ENCODE results near the gene CCDC187. TPM values are rescaled to one million over a fixed set of nuclear protein-coding genes. Genes with fewer than 3 reads are reported as not detected.

CCDC187 gene
- total RNA-seq, 1 donor from 2014 or later = 0.69 TPM

DNA sequence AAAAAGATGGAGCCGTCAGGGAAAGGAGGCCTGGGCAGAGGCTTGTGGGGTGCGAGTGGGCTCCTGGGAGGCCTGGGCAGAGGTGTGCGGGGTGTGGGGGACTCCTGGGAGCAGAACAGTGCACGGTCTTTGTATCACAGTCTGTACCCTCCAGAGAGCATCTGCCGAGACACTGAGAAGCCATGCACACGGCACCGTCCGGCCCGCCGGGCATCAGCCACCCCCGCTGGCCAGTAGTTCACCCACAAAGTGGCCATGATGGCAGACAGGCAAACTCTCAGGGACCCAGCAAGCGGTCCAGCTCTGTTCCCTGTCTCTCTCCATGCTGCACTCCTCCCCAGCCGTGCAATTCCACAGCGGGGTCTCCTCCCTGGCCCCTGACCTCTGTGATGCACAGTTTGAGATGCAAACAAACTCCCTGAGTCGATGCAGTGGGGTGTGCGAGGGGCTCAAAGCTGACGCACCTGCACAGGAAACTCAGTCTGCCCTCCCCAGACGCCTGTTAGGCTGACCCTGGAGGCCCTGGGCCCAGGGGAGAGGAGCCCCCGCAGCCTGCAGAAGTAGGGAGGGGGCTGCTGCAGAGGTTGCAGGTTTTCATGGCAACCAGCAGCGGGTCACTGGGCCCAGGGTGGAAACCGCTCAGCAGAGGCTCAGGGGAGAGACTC, 14.3 kb upstream of the CCDC187 start:
- POLR2A ChIA-PET = no interaction called here
- CTCF ChIA-PET = no interaction called here

DNA sequence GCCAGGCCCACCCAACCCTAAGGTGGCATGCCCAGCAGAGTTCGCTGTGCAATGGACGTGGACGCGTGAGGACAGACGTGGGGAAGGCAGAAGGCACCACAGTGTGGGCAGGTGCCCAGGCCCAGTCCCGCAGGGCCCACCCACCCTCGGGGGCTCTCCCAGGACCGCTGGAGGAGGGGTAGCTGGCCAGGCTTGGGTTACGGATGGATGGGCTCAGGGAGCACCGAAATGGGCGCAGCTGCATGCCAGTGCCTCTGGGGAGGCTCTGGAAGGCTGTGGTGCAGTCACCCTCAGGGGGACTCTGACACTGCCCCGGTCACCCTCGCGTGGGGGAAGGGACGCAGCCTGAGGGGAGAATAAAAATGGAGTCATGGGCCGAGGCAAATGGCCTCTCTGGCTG, 13.8 kb upstream of the CCDC187 start:
- no peak overlapping the region for H3K4me3 Mint-ChIP-seq
- H3K36me3 Mint-ChIP-seq (ENCODE audit: low read depth) = no peaks in the 10 kb centered on the region
- intact Hi-C loops (cut with micrococcal nuclease) = no loop called here
- ChIA-PET CTCF (no interaction called here), POLR2A (no interaction called here)
- DNase-seq (no peak), ATAC-seq (ENCODE audit: low read depth) (no peak)
- H3K9me3 Mint-ChIP-seq = peaks cover 7% of the 10 kb centered on the region
- peaks cover 11% of the 10 kb centered on the region for H3K4me1 Mint-ChIP-seq
- no peak overlapping the region for H3K27ac Mint-ChIP-seq
- peaks cover 4% of the 10 kb centered on the region for H3K27me3 Mint-ChIP-seq
- TF ChIP-seq, protein P1, sequence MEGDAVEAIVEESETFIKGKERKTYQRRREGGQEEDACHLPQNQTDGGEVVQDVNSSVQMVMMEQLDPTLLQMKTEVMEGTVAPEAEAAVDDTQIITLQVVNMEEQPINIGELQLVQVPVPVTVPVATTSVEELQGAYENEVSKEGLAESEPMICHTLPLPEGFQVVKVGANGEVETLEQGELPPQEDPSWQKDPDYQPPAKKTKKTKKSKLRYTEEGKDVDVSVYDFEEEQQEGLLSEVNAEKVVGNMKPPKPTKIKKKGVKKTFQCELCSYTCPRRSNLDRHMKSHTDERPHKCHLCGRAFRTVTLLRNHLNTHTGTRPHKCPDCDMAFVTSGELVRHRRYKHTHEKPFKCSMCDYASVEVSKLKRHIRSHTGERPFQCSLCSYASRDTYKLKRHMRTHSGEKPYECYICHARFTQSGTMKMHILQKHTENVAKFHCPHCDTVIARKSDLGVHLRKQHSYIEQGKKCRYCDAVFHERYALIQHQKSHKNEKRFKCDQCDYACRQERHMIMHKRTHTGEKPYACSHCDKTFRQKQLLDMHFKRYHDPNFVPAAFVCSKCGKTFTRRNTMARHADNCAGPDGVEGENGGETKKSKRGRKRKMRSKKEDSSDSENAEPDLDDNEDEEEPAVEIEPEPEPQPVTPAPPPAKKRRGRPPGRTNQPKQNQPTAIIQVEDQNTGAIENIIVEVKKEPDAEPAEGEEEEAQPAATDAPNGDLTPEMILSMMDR (IDR thresholded peaks at IDR 0.05) = no peak

More for the DNA sequence above, 14.3 kb upstream of the CCDC187 start:
- intact Hi-C loops (cut with micrococcal nuclease) = no loop called here
- Mint-ChIP-seq H3K9me3 (peaks cover 7% of the 10 kb centered on the region), H3K27me3 (peaks cover 4% of the 10 kb centered on the region), H3K27ac (no peak overlapping the region), H3K4me1 (peaks cover 11% of the 10 kb centered on the region), H3K4me3 (no peak overlapping the region), H3K36me3 (ENCODE audit: low read depth) (no peaks in the 10 kb centered on the region)
- peak; percentile 57 for ATAC-seq (ENCODE audit: low read depth)
- no peak for DNase-seq
- TF ChIP-seq, protein P1 (IDR thresholded peaks at IDR 0.05) = no peak

DNA sequence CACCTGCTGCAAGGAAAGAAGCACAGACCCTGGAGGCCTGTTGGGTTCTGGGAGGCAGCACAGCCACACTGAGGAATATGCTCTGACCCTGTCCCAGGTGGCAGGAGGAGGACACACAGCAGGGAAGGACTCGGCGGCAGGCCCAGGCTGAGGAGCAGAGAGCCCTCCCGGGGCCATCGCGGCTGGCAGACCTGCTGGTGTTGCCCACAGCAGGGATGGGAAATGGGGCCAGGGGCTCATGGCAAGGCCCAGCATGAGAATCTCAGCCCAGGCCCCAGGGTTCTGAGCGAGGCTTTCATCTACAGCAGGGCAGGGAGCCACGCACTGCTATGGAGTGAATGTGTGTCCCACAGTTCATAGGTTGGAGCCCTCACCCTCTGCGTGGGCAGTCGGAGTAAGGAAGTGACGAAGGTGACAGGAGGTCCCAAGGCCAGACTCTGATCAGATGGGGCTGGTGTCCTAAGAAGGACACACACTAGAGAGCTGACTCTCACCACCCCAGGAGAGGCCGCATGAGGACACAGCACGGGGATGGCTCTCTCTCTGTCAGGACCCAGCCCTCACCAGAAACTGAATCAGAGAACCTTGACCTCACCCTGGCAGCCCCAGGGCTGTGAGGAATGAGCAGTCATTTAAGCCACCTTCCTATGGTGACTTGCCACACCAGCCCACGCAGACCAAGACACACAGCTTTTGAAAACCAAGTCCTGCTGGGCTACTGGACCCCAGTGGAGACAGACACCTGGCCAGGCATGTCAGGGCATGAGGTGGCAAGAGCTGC, 13.2 kb upstream of the CCDC187 start:
- TF ChIP-seq, protein P1 (IDR thresholded peaks at IDR 0.05) = no peak
- DNase-seq (no peak), ATAC-seq (ENCODE audit: low read depth) (no peak)
- Mint-ChIP-seq H3K36me3 (ENCODE audit: low read depth) (no peaks in the 10 kb centered on the region), H3K4me3 (no peak overlapping the region), H3K27me3 (peaks cover 4% of the 10 kb centered on the region), H3K27ac (no peak overlapping the region), H3K9me3 (peaks cover 7% of the 10 kb centered on the region), H3K4me1 (peaks cover 11% of the 10 kb centered on the region)
- ChIA-PET CTCF (no interaction called here), POLR2A (no interaction called here)
- intact Hi-C loops (cut with micrococcal nuclease) = no loop called here

DNA sequence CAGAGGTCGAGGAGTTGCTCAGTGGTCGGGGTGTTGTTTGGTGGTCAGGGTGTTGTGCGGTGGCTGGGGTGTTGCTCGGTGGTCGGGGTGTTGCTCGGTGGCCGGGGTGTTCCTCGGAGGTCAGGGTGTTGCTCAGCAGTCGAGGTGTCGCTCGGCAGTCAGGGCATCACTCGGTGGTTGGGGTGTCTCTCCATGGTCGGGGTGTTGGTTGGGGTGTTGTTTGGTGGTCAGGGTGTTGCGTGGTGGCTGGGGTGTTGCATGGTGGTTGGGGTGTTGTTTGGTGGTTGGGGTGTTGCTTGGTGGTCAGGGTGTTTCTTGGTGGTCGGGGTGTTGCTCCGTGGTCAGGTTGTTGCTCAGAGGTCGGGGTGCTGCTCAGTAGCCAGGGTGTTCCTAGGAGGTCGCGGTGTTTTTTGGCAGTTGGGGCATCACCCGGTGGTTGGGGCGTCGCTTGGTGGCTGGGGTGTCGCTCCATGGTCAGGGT, 12.4 kb upstream of the CCDC187 start:
- ChIA-PET CTCF (no interaction called here), POLR2A (no interaction called here)
- Mint-ChIP-seq H3K9me3 (peaks cover 7% of the 10 kb centered on the region), H3K4me1 (peaks cover 14% of the 10 kb centered on the region), H3K27ac (no peak overlapping the region), H3K4me3 (no peak overlapping the region), H3K27me3 (peaks cover 4% of the 10 kb centered on the region), H3K36me3 (ENCODE audit: low read depth) (no peaks in the 10 kb centered on the region)
- no peak for DNase-seq
- intact Hi-C loops (cut with micrococcal nuclease) = no loop called here
- ATAC-seq (ENCODE audit: low read depth) = no peak
- TF ChIP-seq, protein P1 (IDR thresholded peaks at IDR 0.05) = no peak

DNA sequence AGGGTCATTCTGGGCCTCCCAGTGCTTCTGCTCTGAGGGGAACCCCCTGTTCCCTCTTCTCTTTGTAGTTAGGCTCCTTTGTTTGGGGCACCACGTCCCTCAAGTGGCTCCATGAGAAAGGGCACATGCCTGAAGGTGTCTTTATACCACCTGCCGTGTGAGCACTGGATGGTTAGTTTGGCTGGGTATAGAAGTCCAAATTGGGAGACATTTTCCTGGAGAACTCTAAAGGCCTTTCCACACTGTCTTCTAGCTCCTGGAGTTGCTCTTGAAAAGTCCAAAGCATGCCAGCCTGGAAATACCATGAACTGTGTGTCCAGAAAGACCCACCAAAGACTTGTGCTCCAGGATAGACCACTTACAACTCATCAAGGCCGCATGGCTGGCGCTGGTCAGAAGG, 11.1 kb upstream of the CCDC187 start:
- ATAC-seq (ENCODE audit: low read depth) (no peak), DNase-seq (no peak)
- no peak overlapping the region for H3K4me3 Mint-ChIP-seq
- no peaks in the 10 kb centered on the region for H3K36me3 Mint-ChIP-seq (ENCODE audit: low read depth)
- H3K4me1 Mint-ChIP-seq = peaks cover 16% of the 10 kb centered on the region
- POLR2A ChIA-PET = no interaction called here
- TF ChIP-seq, protein P1 (IDR thresholded peaks at IDR 0.05) = no peak
- CTCF ChIA-PET = no interaction called here
- H3K27me3 Mint-ChIP-seq = peaks cover 4% of the 10 kb centered on the region
- H3K9me3 Mint-ChIP-seq = peaks cover 7% of the 10 kb centered on the region
- H3K27ac Mint-ChIP-seq = no peak overlapping the region
- intact Hi-C loops (cut with micrococcal nuclease) = no loop called here

Data from activated B cell treated with CpG ODN at 0.5 μM for 24 hours (primary cell).